GM10266 (cell line): ENCODE data around the gene THSD4.
A peak's percentile ranks its signal among the peaks of the same experiment; 100 is the strongest.

Source experiments
- DNase-seq: peaks from one replicate; pipeline ENCODE4 v3.0.0; 2012; ENCODE audit errors: extremely low spot score
- TF ChIP-seq, protein P1 (sequence below): IDR thresholded peaks from 2 replicates; pipeline ENCODE4 v1.5.1; 2012; ENCODE audit warnings: mild to moderate bottlenecking, low read depth; ENCODE audit not compliant: control insufficient read depth, insufficient read depth; ENCODE audit errors: missing control alignments

The THSD4 gene

DNA sequence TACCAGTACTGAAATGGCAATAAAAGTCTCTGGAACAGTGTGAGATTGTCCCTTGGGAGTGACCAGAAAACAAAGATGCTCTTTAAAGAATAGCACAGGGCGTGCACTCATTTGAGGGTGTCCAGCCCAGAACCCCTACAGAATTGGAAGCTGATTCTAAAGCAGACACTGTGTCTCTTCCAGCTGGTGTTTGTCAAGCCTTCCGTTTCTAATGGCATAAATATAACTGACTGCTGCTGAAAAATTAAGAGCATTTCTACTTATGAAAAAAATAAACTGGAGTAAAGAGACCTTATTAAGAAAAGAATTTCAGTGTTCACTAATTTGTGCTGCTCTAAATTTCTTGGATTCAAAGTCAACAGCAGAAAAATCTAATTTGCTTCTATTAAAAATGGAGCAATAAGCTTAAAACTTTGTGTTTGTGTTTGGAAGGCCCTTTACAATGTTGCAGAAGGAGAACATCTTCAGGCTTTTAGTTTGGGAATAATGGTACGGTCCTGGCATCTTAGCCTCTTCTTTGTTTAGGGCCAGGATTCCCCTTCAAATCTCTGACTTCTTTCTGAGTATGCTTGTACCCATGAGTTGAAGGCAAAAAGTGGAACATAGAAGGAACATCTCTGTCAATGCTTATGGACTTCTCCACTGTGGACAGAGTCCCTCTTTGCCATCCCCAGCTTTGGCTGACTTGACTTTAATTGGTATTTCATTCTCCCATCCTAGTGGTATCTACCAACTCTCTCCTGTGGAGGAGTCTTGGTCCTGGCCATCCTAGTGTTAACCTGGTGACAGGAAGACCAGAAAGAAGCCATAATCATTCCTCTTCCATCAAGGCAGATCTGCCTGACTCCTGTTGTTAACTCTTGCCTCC lies 65.9 kb downstream of the THSD4 start:
- TF ChIP-seq, protein P1, sequence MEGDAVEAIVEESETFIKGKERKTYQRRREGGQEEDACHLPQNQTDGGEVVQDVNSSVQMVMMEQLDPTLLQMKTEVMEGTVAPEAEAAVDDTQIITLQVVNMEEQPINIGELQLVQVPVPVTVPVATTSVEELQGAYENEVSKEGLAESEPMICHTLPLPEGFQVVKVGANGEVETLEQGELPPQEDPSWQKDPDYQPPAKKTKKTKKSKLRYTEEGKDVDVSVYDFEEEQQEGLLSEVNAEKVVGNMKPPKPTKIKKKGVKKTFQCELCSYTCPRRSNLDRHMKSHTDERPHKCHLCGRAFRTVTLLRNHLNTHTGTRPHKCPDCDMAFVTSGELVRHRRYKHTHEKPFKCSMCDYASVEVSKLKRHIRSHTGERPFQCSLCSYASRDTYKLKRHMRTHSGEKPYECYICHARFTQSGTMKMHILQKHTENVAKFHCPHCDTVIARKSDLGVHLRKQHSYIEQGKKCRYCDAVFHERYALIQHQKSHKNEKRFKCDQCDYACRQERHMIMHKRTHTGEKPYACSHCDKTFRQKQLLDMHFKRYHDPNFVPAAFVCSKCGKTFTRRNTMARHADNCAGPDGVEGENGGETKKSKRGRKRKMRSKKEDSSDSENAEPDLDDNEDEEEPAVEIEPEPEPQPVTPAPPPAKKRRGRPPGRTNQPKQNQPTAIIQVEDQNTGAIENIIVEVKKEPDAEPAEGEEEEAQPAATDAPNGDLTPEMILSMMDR: no peak

DNA sequence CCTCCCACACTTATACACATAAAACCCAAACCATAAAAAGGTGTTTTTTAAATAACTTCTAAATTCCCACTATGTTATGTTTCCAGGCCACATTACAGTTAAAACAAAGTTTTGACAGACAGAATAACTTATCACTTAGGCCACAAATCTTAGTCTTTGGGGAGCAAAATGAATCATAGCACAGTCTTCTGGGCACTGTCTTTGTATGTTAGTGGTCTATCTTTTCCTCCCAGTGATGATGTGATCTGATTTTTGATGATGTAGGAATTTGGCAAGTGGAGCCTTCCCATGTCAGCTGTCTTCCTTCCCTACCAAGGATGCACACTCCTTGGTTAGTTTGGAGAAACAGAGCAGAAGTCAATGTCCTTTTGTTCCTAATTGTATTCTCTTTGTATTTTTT lies 67.3 kb downstream of the THSD4 start:
- TF ChIP-seq, protein P1: no peak
- DNase-seq: no peak

More for the DNA sequence above, 65.9 kb downstream of the THSD4 start:
- DNase-seq: peak; percentile 1

DNA sequence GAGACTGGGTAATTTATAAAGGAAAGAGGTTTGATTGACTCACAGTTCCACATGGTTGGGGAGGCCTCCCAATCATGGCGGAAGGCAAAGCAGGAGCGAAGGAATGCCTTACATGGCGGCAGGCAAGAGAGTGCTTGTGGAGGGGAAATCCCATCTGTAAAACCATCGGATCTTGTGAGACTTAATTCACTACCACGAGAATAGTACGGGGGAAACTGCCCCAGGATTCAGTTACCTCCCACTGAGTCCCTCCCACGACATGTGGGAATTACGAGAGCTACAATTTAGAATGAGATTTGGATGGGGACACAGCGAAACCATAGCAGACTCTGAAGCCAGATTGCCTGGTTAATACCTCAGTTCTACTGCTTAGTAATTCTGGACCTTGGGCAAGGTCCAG lies 67.8 kb downstream of the THSD4 start:
- no peak for DNase-seq
- TF ChIP-seq, protein P1: no peak

DNA sequence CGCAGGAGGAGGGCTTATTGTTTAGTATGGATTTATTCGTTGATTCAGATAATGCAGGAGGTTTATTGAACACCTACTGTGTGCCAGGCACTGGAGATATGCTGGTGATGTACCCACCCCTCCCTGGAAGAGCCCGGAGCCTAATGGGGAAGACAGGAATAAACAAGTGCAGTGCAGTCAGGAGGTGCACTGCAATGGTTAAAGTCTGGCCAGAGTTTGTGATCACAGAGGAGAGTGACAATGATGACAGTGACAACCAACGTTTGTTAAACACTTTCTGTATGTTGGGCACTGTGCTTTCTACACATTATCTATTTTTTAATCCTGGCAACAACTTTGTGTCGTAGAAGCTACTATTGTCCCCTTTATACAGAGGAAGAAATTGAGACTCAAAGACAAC lies 70.4 kb downstream of the THSD4 start:
- DNase-seq: no peak
- TF ChIP-seq, protein P1: no peak

DNA sequence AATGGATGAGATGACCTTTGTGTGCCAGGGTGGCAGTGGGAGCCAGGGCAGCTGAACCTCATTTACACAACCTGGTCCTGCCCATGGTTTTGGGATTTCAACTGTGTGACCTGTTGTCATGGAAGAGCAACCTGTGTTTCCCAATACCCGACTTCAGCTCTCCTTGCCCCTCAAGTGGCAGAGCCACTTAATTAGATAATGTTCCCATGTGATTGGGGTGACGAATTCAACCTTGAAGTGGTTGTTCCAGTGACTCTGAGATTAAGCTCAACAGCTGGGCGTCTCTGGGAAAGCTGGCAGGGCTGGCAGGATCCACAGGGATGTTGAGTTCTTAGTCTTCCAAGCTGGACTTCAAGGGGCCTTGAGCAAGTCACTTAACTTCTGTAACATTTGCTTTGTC lies 71.0 kb downstream of the THSD4 start:
- no peak for DNase-seq
- TF ChIP-seq, protein P1: no peak

DNA sequence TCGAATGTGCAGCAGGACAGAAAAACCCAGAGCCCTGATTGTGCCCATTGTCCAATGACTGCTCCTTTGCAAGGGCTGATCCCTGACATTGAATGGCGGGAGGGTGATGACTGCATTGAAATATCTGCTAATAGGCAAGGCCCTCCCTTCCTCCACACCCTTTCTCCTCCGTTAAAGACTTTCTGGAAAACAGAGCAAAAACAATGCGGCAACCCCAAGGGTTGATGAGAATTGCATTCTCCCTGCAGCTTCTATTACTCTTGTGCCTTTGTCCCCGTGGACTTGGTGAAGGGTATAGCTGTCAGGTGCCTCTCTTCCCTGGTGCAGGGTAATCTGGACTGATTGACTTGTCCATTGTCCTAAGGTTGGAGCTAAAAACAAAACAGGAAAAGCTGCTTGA lies 71.8 kb downstream of the THSD4 start:
- no peak for DNase-seq
- TF ChIP-seq, protein P1: no peak

DNA sequence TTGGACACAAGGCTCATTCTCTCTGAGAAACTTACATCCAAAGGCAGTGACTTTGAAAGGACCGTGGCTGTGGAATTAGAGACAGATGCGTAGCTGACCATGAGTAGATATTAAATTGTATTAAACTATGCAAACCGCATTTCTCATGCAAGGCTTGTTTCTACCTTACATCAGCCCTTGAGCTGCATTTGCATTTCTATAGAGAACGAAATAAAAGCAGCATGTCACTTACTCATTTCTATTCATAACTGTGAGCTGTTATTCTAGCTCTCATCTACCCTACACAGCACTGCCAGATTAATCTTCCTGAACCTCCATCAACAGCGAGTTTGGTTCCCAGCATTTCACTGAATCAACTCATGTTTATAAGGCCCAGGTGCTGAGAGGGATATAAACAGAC lies 72.3 kb downstream of the THSD4 start:
- no peak for DNase-seq
- TF ChIP-seq, protein P1: no peak
